HepG2 (cell line): ENCODE data around the gene IRAK2. TPM values are rescaled to one million over a fixed set of nuclear protein-coding genes. Genes with fewer than 3 reads are reported as not detected.
A peak's percentile ranks its signal among the peaks of the same experiment; 100 is the strongest.

ENCODE experiments used
- ARID2 ChIP-seq: sonication (generic); formaldehyde crosslinking; IDR thresholded peaks from 2 replicates; pipeline ENCODE4 v1.8.1; 2022; ENCODE audit warnings: mild to moderate bottlenecking, missing genetic modification reagents, borderline replicate concordance
- EHMT2 ChIP-seq: fragments of 200-600 bp; sonication (generic); IDR thresholded peaks from 2 replicates; pipeline ENCODE4 v1.7.0; 2017; ENCODE audit warnings: antibody characterized with exemption, low read depth, low read length, borderline replicate concordance
- GATAD2A ChIP-seq: IDR thresholded peaks from 2 replicates; pipeline ENCODE4 v1.6.1; 2016
- GMEB2 ChIP-seq: IDR thresholded peaks from 2 replicates; pipeline ENCODE4 v1.6.1; 2016; ENCODE audit warnings: missing biosample characterization, missing genetic modification reagents, low read depth
- MED13 ChIP-seq: sonication (generic); formaldehyde crosslinking; IDR thresholded peaks from 2 replicates; pipeline ENCODE4 v1.5.0; 2020; ENCODE audit warnings: missing genetic modification reagents
- PRMT3 ChIP-seq: sonication (generic); formaldehyde crosslinking; IDR thresholded peaks from 2 replicates; pipeline ENCODE4 v1.8.1; 2022; ENCODE audit warnings: low read depth, mild to moderate bottlenecking, moderate library complexity, missing genetic modification reagents, borderline replicate concordance
- SKIL ChIP-seq: sonication (generic); formaldehyde crosslinking; IDR thresholded peaks from 2 replicates; pipeline ENCODE4 v1.8.0; 2022; ENCODE audit warnings: missing genetic modification reagents, mild to moderate bottlenecking, moderate library complexity, borderline replicate concordance
- TGIF2 ChIP-seq: IDR thresholded peaks from 2 replicates; pipeline ENCODE4 v1.6.1; 2016; ENCODE audit warnings: control low read depth, missing compliant biosample characterization
- ZNF136 ChIP-seq: sonication (generic); formaldehyde crosslinking; IDR thresholded peaks from 2 replicates; pipeline ENCODE4 v1.8.1; 2022; ENCODE audit warnings: low read depth, mild to moderate bottlenecking, moderate library complexity, missing genetic modification reagents
- ZNF275 ChIP-seq: sonication (generic); formaldehyde crosslinking; IDR thresholded peaks from 2 replicates; pipeline ENCODE4 v1.8.0; 2022; ENCODE audit warnings: missing genetic modification reagents, mild to moderate bottlenecking, inconsistent platforms, borderline replicate concordance
- ZNF34 ChIP-seq: sonication (generic); formaldehyde crosslinking; IDR thresholded peaks from 2 replicates; pipeline ENCODE4 v1.4.0; 2020; ENCODE audit warnings: mild to moderate bottlenecking, missing genetic modification reagents, borderline replicate concordance
- ZNF484 ChIP-seq: sonication (generic); formaldehyde crosslinking; IDR thresholded peaks from 2 replicates; pipeline ENCODE4 v1.5.1; 2020; ENCODE audit warnings: mild to moderate bottlenecking, low read depth, missing genetic modification reagents, borderline replicate concordance
- ZNF589 ChIP-seq: sonication (generic); formaldehyde crosslinking; conservative IDR thresholded peaks from 2 replicates; pipeline ENCODE4 v1.8.0; 2022; ENCODE audit warnings: mild to moderate bottlenecking, moderate library complexity, missing genetic modification reagents
- ZNF75D ChIP-seq: sonication (generic); formaldehyde crosslinking; IDR thresholded peaks from 2 replicates; pipeline ENCODE4 v1.8.1; 2023; ENCODE audit warnings: missing genetic modification reagents, mild to moderate bottlenecking, borderline replicate concordance
- polyA plus RNA-seq, 8 experiments: library from polyadenylated mRNA; depleted of rRNA in 3 of 8; stranded (reverse) in 7 of 8; unstranded in 1 of 8; fragments of >200 nt; fragmentation: Illumina TruSeq in 4 of 8; extraction: Trizol in 4 of 8; gene quantifications; 2 replicates each; pipeline versions ENCODE4 v1.2.1 to v1.2.3, GENCODE V29; 2011 to 2016; ENCODE audit warnings: low read depth in 4 of 8, missing spikeins in 1 of 8, mixed read lengths in 1 of 8; ENCODE audit not compliant: insufficient read depth in 1 of 8
- total RNA-seq, 5 experiments: library from RNA; depleted of rRNA; stranded (reverse); fragments of >200 nt; fragmentation: Illumina TruSeq; extraction: Trizol; gene quantifications; 2 replicates each; pipeline ENCODE4 v1.2.3, GENCODE V29; 2016; ENCODE audit warnings: low read depth in 1 of 5
- TF ChIP-seq, protein P1 (sequence below): IDR thresholded peaks from 2 replicates; pipeline ENCODE4 v1.6.1; 2016; ENCODE audit warnings: mild to moderate bottlenecking
- TF ChIP-seq, protein P2 (sequence below): sonication (generic); formaldehyde crosslinking; IDR thresholded peaks from 2 replicates; pipeline ENCODE4 v1.5.1; 2020; ENCODE audit warnings: missing genetic modification reagents, mild to moderate bottlenecking, borderline replicate concordance
- TF ChIP-seq, protein P3 (sequence below): sonication (generic); formaldehyde crosslinking; IDR thresholded peaks from 2 replicates; pipeline ENCODE4 v1.8.1; 2023; ENCODE audit warnings: missing genetic modification reagents, mild to moderate bottlenecking, borderline replicate concordance
- TF ChIP-seq, protein P4 (sequence below): fragments of 450-650 bp; IDR thresholded peaks from 2 replicates; pipeline ENCODE4 v1.6.1; 2016

The IRAK2 gene
- total and polyA plus RNA-seq, 2 of the 13 experiments (the other 11 are each of a cell fraction or from before 2014, with no cell fraction given) = 13.1 to 23.3 TPM

- TF ChIP-seq SKIL (CRISPR knock-in tag) = no peak
- TF ChIP-seq GATAD2A (CRISPR knock-in tag) = peak; percentile 70
- TF ChIP-seq MED13 (CRISPR knock-in tag) = peak; percentile 70; the same call in 1 of the 2 replicates
- TF ChIP-seq ZNF34 = no peak
- TF ChIP-seq ARID2 = no peak
- TF ChIP-seq, protein P1, sequence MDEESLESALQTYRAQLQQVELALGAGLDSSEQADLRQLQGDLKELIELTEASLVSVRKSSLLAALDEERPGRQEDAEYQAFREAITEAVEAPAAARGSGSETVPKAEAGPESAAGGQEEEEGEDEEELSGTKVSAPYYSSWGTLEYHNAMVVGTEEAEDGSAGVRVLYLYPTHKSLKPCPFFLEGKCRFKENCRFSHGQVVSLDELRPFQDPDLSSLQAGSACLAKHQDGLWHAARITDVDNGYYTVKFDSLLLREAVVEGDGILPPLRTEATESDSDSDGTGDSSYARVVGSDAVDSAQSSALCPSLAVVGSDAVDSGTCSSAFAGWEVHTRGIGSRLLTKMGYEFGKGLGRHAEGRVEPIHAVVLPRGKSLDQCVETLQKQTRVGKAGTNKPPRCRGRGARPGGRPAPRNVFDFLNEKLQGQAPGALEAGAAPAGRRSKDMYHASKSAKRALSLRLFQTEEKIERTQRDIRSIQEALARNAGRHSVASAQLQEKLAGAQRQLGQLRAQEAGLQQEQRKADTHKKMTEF (CRISPR knock-in tag) = peak; percentile 73
- TF ChIP-seq, protein P2, sequence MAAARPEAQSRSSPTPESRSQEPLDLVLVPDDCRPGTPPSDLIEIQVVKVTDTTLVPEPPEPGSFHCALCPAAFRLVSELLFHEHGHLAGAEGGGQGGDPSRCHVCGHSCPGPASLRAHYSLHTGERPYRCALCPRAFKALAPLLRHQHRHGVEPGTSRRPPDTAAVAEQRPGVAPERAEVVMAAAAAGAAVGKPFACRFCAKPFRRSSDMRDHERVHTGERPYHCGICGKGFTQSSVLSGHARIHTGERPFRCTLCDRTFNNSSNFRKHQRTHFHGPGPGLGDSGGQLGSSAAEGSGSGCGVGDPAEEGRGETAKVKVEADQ = peak; percentile 72; the same call in 1 of the 2 replicates
- TF ChIP-seq EHMT2 = no peak
- no peak; the same call in 1 of the 2 replicates for TF ChIP-seq TGIF2 (CRISPR knock-in tag)
- TF ChIP-seq ZNF589 (CRISPR knock-in tag) = 0 out of 2 replicates have a peak, but pooled peaks have one; percentile 52
- no peak for TF ChIP-seq PRMT3 (CRISPR knock-in tag)
- TF ChIP-seq, protein P3, sequence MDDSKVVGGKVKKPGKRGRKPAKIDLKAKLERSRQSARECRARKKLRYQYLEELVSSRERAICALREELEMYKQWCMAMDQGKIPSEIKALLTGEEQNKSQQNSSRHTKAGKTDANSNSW (CRISPR knock-in tag) = 0 out of 2 replicates have a peak, but pooled peaks have one; percentile 40
- TF ChIP-seq ZNF484 (CRISPR knock-in tag) = no peak
- TF ChIP-seq ZNF75D = no peak
- TF ChIP-seq ZNF275 (CRISPR knock-in tag) = no peak
- TF ChIP-seq ZNF136 = peak; percentile 74
- 0 out of 2 replicates have a peak, but pooled peaks have one; percentile 39 for TF ChIP-seq GMEB2 (CRISPR knock-in tag)
- TF ChIP-seq, protein P4, sequence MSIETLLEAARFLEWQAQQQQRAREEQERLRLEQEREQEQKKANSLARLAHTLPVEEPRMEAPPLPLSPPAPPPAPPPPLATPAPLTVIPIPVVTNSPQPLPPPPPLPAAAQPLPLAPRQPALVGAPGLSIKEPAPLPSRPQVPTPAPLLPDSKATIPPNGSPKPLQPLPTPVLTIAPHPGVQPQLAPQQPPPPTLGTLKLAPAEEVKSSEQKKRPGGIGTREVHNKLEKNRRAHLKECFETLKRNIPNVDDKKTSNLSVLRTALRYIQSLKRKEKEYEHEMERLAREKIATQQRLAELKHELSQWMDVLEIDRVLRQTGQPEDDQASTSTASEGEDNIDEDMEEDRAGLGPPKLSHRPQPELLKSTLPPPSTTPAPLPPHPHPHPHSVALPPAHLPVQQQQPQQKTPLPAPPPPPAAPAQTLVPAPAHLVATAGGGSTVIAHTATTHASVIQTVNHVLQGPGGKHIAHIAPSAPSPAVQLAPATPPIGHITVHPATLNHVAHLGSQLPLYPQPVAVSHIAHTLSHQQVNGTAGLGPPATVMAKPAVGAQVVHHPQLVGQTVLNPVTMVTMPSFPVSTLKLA = no peak
These were observed 49.2 kb upstream of the IRAK2 start, which contains the start of gene BRK1 (continued) for GRCh38 chr3:10115326-10116137.
